ENCODE data around the gene ENPP1. TPM values are rescaled to one million over a fixed set of nuclear protein-coding genes. Genes with fewer than 3 reads are reported as not detected.

Gene ENPP1
- total RNA-seq, result 0.81 and 1.6 TPM in 2 replicates

DNA sequence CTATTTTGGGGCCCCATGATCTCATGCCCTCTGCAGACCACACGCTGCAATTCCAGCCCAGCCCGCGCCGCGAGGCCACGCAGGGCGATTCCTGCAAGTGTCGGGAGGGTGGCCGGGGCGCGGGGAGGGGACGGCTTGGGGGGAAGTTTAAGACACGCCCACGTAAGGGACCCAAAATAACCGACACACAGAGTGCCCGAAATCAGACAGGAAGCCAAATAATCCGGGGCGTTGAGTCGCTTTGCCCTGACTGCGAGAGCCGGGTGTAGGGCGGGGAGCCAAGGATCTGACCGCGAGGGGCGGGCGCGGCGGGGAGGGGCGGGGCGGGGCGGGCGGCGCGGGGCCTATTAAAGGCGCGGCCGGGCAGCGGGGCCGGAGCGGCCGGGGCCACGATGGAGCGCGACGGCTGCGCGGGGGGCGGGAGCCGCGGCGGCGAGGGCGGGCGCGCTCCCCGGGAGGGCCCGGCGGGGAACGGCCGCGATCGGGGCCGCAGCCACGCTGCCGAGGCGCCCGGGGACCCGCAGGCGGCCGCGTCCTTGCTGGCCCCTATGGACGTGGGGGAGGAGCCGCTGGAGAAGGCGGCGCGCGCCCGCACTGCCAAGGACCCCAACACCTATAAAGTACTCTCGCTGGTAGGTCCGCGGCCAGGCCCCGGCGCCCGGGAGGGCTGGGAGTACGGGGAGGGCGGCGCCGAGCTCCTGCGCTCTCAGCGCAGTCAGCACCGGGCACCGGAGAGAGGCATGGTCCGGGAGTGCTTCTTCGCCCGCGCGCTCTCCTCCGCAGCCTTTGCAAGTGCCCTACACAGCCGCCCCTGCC is at the start of gene ENPP1:
TSS of gene ENPP1 (plus strand) at position 377 of the 816 bp plus-strand sequence. CDS start at position 393, 16 bp downstream.

Other genes starting within 250 kb of the ENPP1 start
- gene ARG1, start 234.8 kb upstream of the ENPP1 start, total RNA-seq, result not detected in 2 replicates
- 13.2 and 18.0 TPM in 2 replicates for gene MED23, start 179.8 kb upstream of the ENPP1 start, total RNA-seq
- gene ENPP3, start 170.7 kb upstream of the ENPP1 start, total RNA-seq, result 0.81 TPM in 1 of 2 replicates, not detected in the other
- gene OR2A4, start 106.6 kb upstream of the ENPP1 start, total RNA-seq, result not detected in 2 replicates
- gene CTAGE9, start 97.0 kb upstream of the ENPP1 start, total RNA-seq, result not detected in 2 replicates
- gene CCN2, start 143.4 kb downstream of the ENPP1 start, total RNA-seq, result 511 and 668 TPM in 2 replicates